Activated CD8-positive, alpha-beta memory T cell treated with anti-CD3 and anti-CD28 coated beads, Interleukin-2, amount 50 U/mL, for 4 hours (primary cell): Measurements from ENCODE around the gene AUNIP.

ENCODE experiments used
- DNase-seq: peaks from one replicate; pipeline ENCODE4 v3.0.0-alpha.2; 2020

AUNIP gene

GRCh38 chr1:25821112-25821476 lies 38.2 kb downstream of the AUNIP start:
- DNase-seq, result no peak

- DNase-seq, result peak; percentile 65
Observed at GRCh38 chr1:25820247-25821111, 38.8 kb downstream of the AUNIP start.

GRCh38 chr1:25819491-25820246 lies 39.6 kb downstream of the AUNIP start, which contains the start of gene MTFR1L:
TSS of gene MTFR1L (plus strand) at chr1:25819954. CDS start at chr1:25823105, 3,151 bp downstream.
- peak; percentile 94 for DNase-seq

GRCh38 chr1:25818569-25818968 lies 40.7 kb downstream of the AUNIP start:
- DNase-seq, result no peak

GRCh38 chr1:25817840-25818501 lies 41.3 kb downstream of the AUNIP start:
- DNase-seq, result no peak

GRCh38 chr1:25816112-25816718 lies 43.0 kb downstream of the AUNIP start:
- no peak for DNase-seq

GRCh38 chr1:25815208-25816111 lies 43.8 kb downstream of the AUNIP start:
- DNase-seq, result no peak

GRCh38 chr1:25814549-25815087 lies 44.6 kb downstream of the AUNIP start:
- DNase-seq, result no peak

- DNase-seq, result no peak
Observed at GRCh38 chr1:25813734-25814471, 45.4 kb downstream of the AUNIP start.

- no peak for DNase-seq
Observed at GRCh38 chr1:25813071-25813733, 46.1 kb downstream of the AUNIP start.

GRCh38 chr1:25811384-25812082 lies 47.7 kb downstream of the AUNIP start:
- no peak for DNase-seq

- DNase-seq, result peak; percentile 85
Observed at GRCh38 chr1:25810341-25811299, 48.6 kb downstream of the AUNIP start.

GRCh38 chr1:25809929-25810328 lies 49.3 kb downstream of the AUNIP start:
- no peak for DNase-seq

- no peak for DNase-seq
Observed at GRCh38 chr1:25809283-25809926, 49.9 kb downstream of the AUNIP start.

- no peak for DNase-seq
Observed at GRCh38 chr1:25808481-25809244, 50.6 kb downstream of the AUNIP start.

- no peak for DNase-seq
Observed at GRCh38 chr1:25807480-25808390, 51.5 kb downstream of the AUNIP start.
